Kidney (tissue), 14 donors: ENCODE measurements around the gene MAD1L1. TPM values are rescaled to one million over a fixed set of nuclear protein-coding genes. Genes with fewer than 3 reads are reported as not detected.

Experiments used
- DNase-seq, 5 donors: peaks; one replicate each; pipeline ENCODE4 v3.0.0-alpha.2; 2013 to 2020
- FAIRE-seq: peaks from 2 replicates; lab custom pipeline; 2012; peaks lifted over from hg19 to GRCh38; lab: Jason Lieb, UNC
- H3K27ac ChIP-seq, 2 donors: one replicate each; pipeline ENCODE4 v1.7.0; 2013; ENCODE audit warnings: low read depth in 2 of 2, low read length in 2 of 2, inconsistent platforms in 1 of 2
- H3K27me3 ChIP-seq: one replicate; pipeline ENCODE4 v1.7.1; 2013; ENCODE audit warnings: low read length, inconsistent platforms; ENCODE audit not compliant: control insufficient read depth, insufficient read depth
- H3K36me3 ChIP-seq, 3 donors: one replicate each; pipeline versions ENCODE4 v1.7.0 to v1.7.1; 2013; ENCODE audit warnings: low read length in 3 of 3, control low read depth in 1 of 3, inconsistent platforms in 1 of 3; ENCODE audit not compliant: insufficient read depth in 3 of 3, control insufficient read depth in 2 of 3
- H3K4me1 ChIP-seq, 3 donors: one replicate each; pipeline versions ENCODE4 v1.7.0 to v1.7.1; 2013; ENCODE audit warnings: low read length in 3 of 3, inconsistent platforms in 1 of 3, low read depth in 1 of 3; ENCODE audit not compliant: control insufficient read depth in 2 of 3, insufficient read depth in 2 of 3
- H3K4me3 ChIP-seq, 3 donors: one replicate each; pipeline versions ENCODE4 v1.7.0 to v1.8.1; 2013; ENCODE audit warnings: low read length in 3 of 3, control low read depth in 1 of 3, inconsistent platforms in 1 of 3
- H3K9ac ChIP-seq, 3 donors: one replicate each; pipeline versions ENCODE4 v1.7.0 to v1.7.1; 2013; ENCODE audit warnings: low read length in 3 of 3, control low read depth in 1 of 3, inconsistent platforms in 1 of 3
- H3K9me3 ChIP-seq, 3 donors: one replicate each; pipeline versions ENCODE4 v1.7.0 to v1.7.1; 2013; ENCODE audit warnings: low read length in 3 of 3, control low read depth in 1 of 3, inconsistent platforms in 1 of 3; ENCODE audit not compliant: control insufficient read depth in 2 of 3, insufficient read depth in 1 of 3
- CTCF ChIP-seq: IDR thresholded peaks from 3 replicates; pipeline ENCODE4 v1.5.1; 2012; ENCODE audit warnings: mild to moderate bottlenecking, moderate library complexity, borderline replicate concordance; ENCODE audit not compliant: insufficient read depth; ENCODE audit errors: extremely low read depth
- intact Hi-C: fragments of 100-400 bp; cut with DNase I; formaldehyde crosslinking; loops from one replicate; pipeline ENCODE4 v1.11.1; 2022
- polyA plus RNA-seq: library from polyadenylated mRNA; stranded (reverse); fragments of 350-450 nt; fragmentation: Illumina TruSeq; extraction: RNeasy Lipid Tissue Mini Kit (QIAGEN cat#74804); gene quantifications from one replicate; pipeline ENCODE4 v1.2.3, GENCODE V29; 2014; ENCODE audit warnings: low read depth, low replicate concordance; ENCODE audit not compliant: insufficient read depth
- total RNA-seq: library from RNA; stranded (reverse); fragmentation: NEBNext Ultra II Directional; extraction: Animal tissue kit (Norgen Biotek cat#: 25700); gene quantifications from one replicate; pipeline ENCODE4 v1.2.1, GENCODE V29; 2021
- donor health status: control.
- donor health status: control.
- donor health status: control.
- donor health status: control.
- donor health status: control.
- donor health status: DM: yes; HTN: yes; CAD: no.
- donor health status: Normal renal cell carcinoma (clear cell type).

The MAD1L1 gene
- total and polyA plus RNA-seq, 2 donors from 2014 or later: 33.2 to 45.2 TPM

GRCh38 chr7:1957471-1958225 lies 275.1 kb downstream of the MAD1L1 start:
- intact Hi-C loops: no loop called here
- no peaks in the 10 kb centered on the region for H3K27me3 ChIP-seq
- H3K4me3 ChIP-seq: no peak overlapping the region
- no peaks in the 10 kb centered on the region for H3K4me1 ChIP-seq
- DNase-seq: peak in 1 of 5 donors; percentile 56
- H3K27ac ChIP-seq: no peak overlapping the region
- no peak for TF ChIP-seq CTCF
- H3K36me3 ChIP-seq: no peaks in the 10 kb centered on the region
- no peaks in the 10 kb centered on the region for H3K9me3 ChIP-seq
- H3K9ac ChIP-seq: no peak overlapping the region
- no peak for FAIRE-seq

GRCh38 chr7:1956611-1957470 lies 275.9 kb downstream of the MAD1L1 start:
- Histone ChIP-seq H3K27ac (no peak overlapping the region), H3K4me1 (no peaks in the 10 kb centered on the region), H3K9me3 (no peaks in the 10 kb centered on the region), H3K36me3 (no peaks in the 10 kb centered on the region), H3K27me3 (no peaks in the 10 kb centered on the region), H3K9ac (no peak overlapping the region), H3K4me3 (no peak overlapping the region)
- intact Hi-C loops: no loop called here
- TF ChIP-seq CTCF: no peak
- DNase-seq (peak in 1 of 5 donors; percentile 55), FAIRE-seq (no peak)

- intact Hi-C loops: no loop called here
- DNase-seq (peak in 1 of 5 donors; percentile 56), FAIRE-seq (no peak)
- H3K4me1 ChIP-seq: peaks cover 0 to 1% (median 0%) of the 10 kb centered on the region in 3 donors
- no peak overlapping the region for H3K4me3 ChIP-seq
- no peaks in the 10 kb centered on the region for H3K9me3 ChIP-seq
- H3K27me3 ChIP-seq: no peaks in the 10 kb centered on the region
- H3K9ac ChIP-seq: no peak overlapping the region
- no peak overlapping the region for H3K27ac ChIP-seq
- H3K36me3 ChIP-seq: no peaks in the 10 kb centered on the region
- no peak for TF ChIP-seq CTCF
These were observed 276.6 kb downstream of the MAD1L1 start for GRCh38 chr7:1956141-1956540.
